NCI-H2227 treated with DMSO at 0.1 percent for 48 hours (cell line): ENCODE measurements around the gene GPR78.

Source experiments
- DNase-seq: peaks from one replicate; lab custom pipeline; 2025; lab: John Stamatoyannopoulos, UW

GPR78 gene

GRCh38 chr4:8547108-8547911 lies 32.9 kb upstream of the GPR78 start:
- DNase-seq: no peak

GRCh38 chr4:8547912-8548730 lies 32.1 kb upstream of the GPR78 start:
- DNase-seq: no peak

GRCh38 chr4:8548731-8549351 lies 31.4 kb upstream of the GPR78 start:
- DNase-seq: no peak

- DNase-seq: no peak
These were observed 30.8 kb upstream of the GPR78 start for GRCh38 chr4:8549352-8549931.

- no peak for DNase-seq
These were observed 29.5 kb upstream of the GPR78 start for GRCh38 chr4:8550691-8551090.

DNA sequence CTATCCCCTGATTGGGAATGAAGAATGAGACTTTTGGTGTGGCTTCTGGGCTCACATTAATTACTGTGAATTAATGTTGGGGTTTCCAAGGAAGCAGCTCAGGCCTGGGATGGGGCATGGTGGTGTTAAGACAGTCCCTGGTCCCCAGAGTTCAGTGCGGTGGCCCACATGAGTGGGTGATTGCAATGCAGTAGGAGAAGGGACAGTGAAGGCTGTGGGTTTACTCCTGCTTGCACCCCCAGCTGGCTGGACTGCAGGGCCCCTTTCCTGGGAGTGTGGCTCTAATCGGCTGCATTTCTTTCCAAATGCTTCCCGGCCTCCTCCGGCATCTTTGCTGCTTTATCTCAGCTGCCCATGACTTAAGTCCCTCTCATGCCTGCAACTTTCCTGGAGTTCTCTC lies 28.2 kb upstream of the GPR78 start:
- DNase-seq: no peak

DNA sequence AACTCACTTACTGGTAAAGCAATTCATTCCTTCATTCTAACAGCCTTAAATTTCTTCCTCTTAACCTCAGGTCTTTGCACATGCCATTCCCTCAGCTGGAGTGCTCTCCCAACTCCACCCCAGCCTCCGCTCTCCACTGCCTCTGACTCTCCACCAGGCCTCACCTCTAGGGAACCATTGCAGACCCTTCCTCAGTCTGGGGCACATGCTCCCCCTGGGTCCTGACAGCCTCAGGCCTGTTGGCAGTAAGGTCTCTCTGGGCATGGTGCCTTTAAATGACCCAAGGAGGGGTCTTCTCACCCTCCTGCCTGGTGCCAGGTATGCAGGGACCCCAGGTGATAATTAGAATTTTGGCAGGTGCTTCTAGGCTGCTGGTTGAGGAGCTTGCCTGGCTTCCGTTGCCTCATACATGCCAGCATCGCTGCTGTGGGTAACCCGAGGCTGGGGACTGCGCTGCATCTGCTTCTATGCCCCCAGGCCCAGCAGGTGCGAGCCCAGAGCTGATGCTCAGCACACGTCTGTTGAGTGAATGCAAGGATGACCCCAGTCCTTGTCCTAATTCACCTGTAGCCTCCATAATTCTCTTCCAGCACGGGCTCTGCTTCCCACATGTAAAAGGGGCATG lies 27.5 kb upstream of the GPR78 start:
- DNase-seq: no peak

DNA sequence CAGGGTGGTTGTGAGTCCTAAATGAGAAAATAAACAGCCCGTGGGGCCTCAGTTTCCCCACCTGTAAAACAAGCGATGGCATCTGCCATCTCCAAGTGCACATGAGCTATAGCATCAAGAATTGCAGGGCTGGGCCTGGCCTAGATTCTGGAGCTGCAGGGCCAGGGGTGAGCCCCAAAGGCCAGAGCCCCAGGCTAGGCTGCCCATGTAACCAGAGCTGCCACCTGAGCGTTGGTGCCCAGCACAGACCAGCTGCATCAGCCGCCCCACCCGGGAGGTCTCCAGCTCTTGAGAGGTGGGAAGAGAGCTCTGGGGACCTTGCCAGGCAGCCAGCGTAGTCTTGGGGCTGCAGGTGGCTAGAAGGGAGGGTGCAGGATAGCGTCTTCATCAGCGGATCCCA lies 27.0 kb upstream of the GPR78 start:
- no peak for DNase-seq

DNA sequence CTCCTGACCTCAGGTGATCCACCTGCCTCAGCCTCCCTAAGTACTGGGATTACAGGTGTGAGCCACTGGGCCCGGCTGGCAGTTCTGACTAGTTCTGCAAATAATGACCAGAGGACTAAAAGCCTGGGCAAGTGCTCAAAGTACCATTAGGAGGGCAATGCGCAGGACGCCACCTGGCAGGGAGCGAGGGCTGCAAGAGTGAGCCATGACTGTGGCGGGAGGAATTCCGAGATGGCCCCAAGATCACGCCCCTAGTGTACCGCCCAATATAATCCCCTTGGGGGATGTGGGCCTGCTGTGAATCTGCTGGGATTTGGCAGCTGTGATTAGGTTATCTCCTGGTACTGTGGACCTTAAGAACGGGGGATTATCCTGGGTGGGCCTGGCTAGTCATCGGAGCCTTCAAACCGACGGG lies 26.2 kb upstream of the GPR78 start:
- no peak for DNase-seq

DNA sequence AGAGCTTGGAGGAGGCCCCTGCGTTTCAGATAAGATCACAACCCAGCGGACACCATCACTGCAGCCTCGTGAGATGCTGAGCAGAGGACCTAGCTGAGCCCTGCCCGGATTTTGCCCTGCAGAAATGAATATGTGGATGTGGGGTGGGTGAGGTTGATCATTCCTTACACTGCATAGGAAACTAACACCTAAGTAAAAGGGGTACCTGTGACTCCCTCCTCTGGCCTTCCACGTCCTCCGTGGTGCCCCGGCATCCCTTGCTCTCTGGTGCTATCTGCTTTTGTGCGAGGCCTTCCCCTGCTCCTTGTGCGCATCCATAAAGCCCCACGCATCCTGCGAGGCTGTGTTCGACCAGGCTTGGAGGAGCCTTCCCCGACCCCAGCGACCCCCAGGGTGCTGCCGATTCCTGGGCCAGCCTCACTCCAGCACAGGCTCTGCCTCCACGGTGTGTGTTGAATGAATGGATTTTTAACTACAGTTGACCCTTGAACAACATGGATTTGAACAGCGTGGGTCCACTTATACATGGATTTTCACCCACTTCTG lies 25.6 kb upstream of the GPR78 start:
- no peak for DNase-seq

- DNase-seq: no peak
These were observed 24.5 kb upstream of the GPR78 start for GRCh38 chr4:8555716-8556115.

DNA sequence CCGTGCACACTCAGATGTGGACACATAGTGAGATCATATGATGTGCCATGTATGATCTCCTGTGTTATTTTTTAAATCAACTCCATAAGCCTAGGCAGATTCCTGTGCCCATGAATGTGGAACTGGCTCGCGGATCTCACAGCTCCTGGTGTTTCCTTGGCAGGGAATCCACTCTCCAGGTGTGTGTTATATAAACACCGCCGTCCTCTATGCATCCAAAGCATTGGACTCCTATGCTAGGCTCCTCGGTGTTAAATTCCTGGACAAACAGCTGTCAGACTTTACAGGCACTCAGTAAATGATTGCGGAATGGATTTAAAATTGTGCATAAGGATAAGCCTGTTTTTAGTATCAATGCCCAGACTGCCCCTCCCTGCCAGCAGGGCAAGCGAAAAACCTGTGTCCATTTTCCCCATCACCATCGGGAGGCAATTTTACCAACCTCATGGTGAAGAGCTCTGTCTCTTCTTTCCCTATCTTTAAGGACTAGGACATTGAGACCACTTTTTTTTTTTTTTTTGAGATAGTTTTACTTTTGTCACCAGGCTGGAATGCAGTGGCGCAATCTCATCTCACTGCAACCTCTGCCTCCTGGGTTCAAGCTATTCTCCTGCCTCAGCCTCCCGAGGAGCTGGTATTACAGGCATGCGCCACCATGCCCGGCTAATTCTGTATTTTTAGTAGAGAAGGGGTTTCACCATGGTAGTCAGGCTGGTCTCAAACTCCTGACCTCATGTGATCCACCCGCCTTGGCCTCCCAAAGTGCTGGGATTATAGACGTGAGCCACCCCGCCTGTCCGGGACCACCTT lies 23.6 kb upstream of the GPR78 start:
- no peak for DNase-seq

DNA sequence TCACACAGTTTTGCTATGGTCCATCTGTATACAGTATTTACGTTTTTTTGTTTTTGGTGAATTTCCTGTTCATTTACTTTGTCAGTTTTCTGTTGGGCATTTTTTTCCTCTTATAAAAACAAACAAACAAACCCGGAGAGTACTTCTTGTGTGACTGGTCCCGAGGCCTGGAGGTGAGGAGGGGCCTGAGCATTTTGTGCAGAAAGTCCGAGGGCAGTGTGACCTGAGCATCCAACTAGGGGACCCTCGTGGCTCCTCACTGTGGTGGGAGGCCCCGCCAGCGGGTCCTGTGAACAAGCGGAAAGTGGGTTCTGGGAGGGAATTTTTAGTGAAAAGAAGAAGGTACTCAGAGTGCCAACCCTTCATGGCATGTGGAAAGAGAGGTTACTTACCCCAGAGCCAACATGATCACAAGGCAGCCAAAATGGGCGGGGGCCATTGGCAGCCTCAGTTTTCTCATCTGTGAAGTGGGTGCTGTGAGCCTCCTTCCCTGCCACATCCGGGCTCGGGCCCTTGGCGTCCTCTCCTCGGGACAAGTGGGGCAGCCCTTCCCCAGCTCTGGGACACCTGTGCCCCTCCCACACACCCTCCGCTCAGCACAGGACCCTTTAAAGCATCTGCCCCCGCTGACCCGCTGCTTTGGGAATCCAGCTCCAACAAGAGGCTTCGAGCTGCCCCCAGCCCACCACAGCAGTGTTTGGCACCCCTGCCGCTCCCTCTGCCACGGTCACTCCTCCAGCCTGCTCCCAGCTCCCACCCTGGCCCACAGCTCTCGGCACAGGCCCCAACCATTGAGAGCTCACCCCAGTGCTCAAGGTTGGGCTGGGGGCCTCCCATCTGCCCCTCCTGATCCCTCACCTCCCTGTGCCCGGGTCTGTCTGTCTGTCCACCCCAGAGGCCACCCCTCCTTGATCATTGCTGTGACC lies 22.8 kb upstream of the GPR78 start:
- DNase-seq: no peak

DNA sequence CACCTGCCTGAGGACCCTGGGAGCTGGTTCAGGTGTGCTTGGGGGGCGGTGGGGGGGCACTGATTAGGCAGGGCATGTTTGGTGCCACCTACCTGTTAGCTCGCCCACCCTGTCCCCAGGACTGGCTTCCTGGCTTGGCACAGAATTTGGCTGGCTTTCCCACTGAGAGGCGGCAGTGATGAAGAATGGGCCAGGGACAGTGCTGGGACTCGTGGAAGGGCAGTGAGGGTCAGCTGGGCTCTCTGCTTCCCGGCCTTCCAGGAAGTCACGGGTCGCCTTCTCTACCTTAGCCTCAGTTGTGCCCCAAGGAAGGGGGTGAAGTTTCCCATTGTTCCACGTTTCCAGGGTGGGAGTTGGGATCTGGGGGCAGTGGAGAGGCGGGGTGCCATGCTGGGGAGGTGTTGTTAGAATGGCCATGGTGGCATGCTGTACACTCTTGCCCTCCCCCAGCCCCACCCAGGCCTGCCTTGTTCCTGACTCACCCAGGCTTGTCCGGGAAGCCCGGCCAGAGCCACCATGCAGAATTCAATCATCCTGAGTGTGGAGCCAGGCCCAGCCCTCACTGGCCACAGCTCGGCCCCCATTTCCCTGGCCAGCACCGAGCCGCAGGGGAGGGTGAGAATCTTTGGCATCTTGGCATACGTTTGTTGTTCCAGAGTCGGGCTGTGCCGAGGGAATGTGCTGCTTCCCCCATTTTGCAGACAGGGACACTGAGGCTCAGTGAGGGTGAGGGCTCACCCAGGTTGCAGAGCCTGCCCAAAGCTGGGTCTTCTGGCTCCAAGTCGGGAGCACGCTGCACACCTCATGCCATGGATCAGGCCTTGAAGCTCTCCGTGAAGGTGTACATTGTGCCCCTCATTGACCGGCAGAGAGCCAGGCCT lies 21.9 kb upstream of the GPR78 start:
- no peak for DNase-seq

- DNase-seq: no peak
These were observed 21.2 kb upstream of the GPR78 start for GRCh38 chr4:8559011-8559410.

DNA sequence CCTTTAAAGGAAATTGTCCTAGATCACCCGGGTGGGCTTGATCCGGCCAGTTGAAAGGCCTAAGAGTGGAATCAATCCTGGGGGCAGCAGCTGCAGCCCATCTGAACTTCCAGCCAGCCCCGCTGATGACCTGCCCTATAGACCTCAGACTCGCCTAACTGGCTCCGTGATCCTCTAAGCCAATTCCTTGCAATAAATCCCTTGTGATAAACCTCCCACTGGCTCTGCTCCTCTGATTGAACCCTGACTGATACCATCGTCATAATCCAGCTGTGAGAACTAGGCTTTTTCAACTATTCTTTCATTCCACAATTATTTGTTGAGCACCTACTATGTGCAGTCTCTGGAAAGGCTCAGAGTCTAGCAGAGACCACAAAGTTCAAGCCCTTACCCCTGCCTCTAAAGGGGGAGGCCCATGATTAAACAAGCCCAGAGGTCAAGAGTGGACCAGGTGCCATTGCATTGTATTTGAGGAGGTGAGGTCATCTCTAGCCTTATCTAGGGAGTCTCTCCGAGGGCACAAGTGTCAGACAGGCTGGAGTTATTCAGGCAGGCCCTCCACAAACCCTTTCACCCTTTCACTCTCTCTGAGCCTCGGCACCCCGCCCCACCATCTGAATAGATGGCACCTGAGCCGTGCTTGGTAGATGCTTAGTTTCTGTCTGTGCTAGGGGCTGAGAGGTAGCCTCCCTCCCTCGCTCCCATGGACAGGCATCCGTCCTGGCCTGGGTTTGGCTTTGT lies 20.5 kb upstream of the GPR78 start:
- no peak for DNase-seq

GRCh38 chr4:8560265-8561047 lies 19.7 kb upstream of the GPR78 start:
- no peak for DNase-seq
